Upper lobe of right lung (tissue), 1 donor: Measurements from ENCODE around the gene FANCD2OS. TPM values are rescaled to one million over a fixed set of nuclear protein-coding genes. Genes with fewer than 3 reads are reported as not detected.
"Not testable (repeated sequence)": the region's sequence is repeated elsewhere in the genome, so short reads cannot be mapped to it uniquely, and the experiment has no call there.

ENCODE experiments used
- ATAC-seq: fragments of 200-7000 bp; cut with Tn5 transposase; one replicate; pipeline ENCODE4 v1.9.1; 2020; ENCODE audit warnings: mild to moderate bottlenecking, moderate library complexity
- DNase-seq: peaks from one replicate; pipeline ENCODE4 v3.0.0-alpha.2; 2020
- H3K27ac ChIP-seq: fragments of 200-600 bp; one replicate; pipeline ENCODE4 v1.8.0; 2022
- H3K27me3 ChIP-seq: fragments of 200-600 bp; one replicate; pipeline ENCODE4 v1.8.0; 2022; ENCODE audit warnings: mild to moderate bottlenecking
- H3K36me3 ChIP-seq: fragments of 200-600 bp; one replicate; pipeline ENCODE4 v1.8.0; 2022
- H3K4me1 ChIP-seq: fragments of 200-600 bp; one replicate; pipeline ENCODE4 v1.8.0; 2022
- H3K4me3 ChIP-seq: fragments of 200-600 bp; one replicate; pipeline ENCODE4 v1.8.0; 2022; ENCODE audit warnings: mild to moderate bottlenecking
- H3K9me3 ChIP-seq: fragments of 200-600 bp; one replicate; pipeline ENCODE4 v1.8.0; 2022
- CTCF ChIP-seq: fragments of 200-600 bp; IDR thresholded peaks from one replicate; pipeline ENCODE4 v1.8.0; 2022; ENCODE audit warnings: antibody characterized with exemption
- intact Hi-C: fragments of 100-400 bp; cut with DNase I; formaldehyde crosslinking; loops from one replicate; pipeline ENCODE4 v1.11.0; 2022
- total RNA-seq: library from RNA; stranded (reverse); fragmentation: NEBNext Ultra II Directional; extraction: Animal tissue kit (Norgen Biotek cat#: 25700); gene quantifications from one replicate; pipeline ENCODE4 v1.2.1, GENCODE V29; 2021
- donor health status: DM: no; HTN: yes; CAD: no; lungs with severe emphysema.

FANCD2OS gene
- total RNA-seq, 1 donor from 2014 or later, result not detected

GRCh38 chr3:10081871-10082270 lies 26.2 kb downstream of the FANCD2OS start:
- H3K4me3 ChIP-seq, result no peak overlapping the region
- no peaks in the 10 kb centered on the region for H3K9me3 ChIP-seq
- no peak overlapping the region for H3K27ac ChIP-seq
- H3K4me1 ChIP-seq, result no peaks in the 10 kb centered on the region
- DNase-seq (no peak), ATAC-seq (no peak)
- intact Hi-C loops, result no loop called here
- no peak for TF ChIP-seq CTCF
- H3K27me3 ChIP-seq, result no peaks in the 10 kb centered on the region
- H3K36me3 ChIP-seq, result no peaks in the 10 kb centered on the region

DNA sequence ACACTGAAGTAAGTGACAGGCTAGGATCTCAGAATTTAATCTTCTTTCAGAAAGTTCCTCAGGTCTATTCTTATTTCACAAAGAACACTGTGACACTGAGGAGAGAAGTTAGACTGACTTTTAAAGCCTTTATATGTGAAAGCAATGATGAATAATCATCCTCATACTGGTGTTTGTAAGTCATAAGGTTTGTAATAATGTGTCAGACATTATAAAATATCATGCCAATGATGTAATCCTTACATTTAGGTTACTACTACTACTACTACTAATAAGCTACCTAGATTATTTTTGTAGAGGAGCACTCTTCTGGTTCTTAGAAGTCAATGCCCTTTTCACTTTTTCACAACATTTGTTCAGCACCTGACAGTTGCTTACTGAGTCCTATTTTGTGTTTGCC lies 33.4 kb downstream of the FANCD2OS start:
- Histone ChIP-seq H3K4me1 (no peaks in the 10 kb centered on the region), H3K27me3 (no peaks in the 10 kb centered on the region), H3K4me3 (no peak overlapping the region), H3K36me3 (no peaks in the 10 kb centered on the region), H3K27ac (no peak overlapping the region), H3K9me3 (no peaks in the 10 kb centered on the region)
- no peak for DNase-seq
- intact Hi-C loops, result no loop called here
- no peak for TF ChIP-seq CTCF
- ATAC-seq, result no peak

GRCh38 chr3:10070077-10070476 lies 38.0 kb downstream of the FANCD2OS start:
- DNase-seq, H3K36me3 ChIP-seq, H3K27me3 ChIP-seq, ATAC-seq, H3K4me3 ChIP-seq, H3K27ac ChIP-seq, H3K9me3 ChIP-seq, H3K4me1 ChIP-seq, intact Hi-C loops: not testable (repeated sequence)

GRCh38 chr3:10055097-10055496 lies 53.0 kb downstream of the FANCD2OS start:
- no peaks in the 10 kb centered on the region for H3K27me3 ChIP-seq
- no peak for DNase-seq
- no peaks in the 10 kb centered on the region for H3K36me3 ChIP-seq
- no peaks in the 10 kb centered on the region for H3K9me3 ChIP-seq
- no peak for TF ChIP-seq CTCF
- no peaks in the 10 kb centered on the region for H3K4me1 ChIP-seq
- no peak for ATAC-seq
- no peak overlapping the region for H3K27ac ChIP-seq
- intact Hi-C loops, result no loop called here
- H3K4me3 ChIP-seq, result no peak overlapping the region

Other genes with a start within 250 kb of the FANCD2OS start
- gene CIDEC, start 228.0 kb downstream of the FANCD2OS start, total RNA-seq, result not detected
- 28.7 TPM for gene JAGN1, start 217.6 kb downstream of the FANCD2OS start, total RNA-seq
- 22.6 TPM for gene IL17RE, start 205.4 kb downstream of the FANCD2OS start, total RNA-seq
- 26.9 TPM for gene IL17RC, start 191.2 kb downstream of the FANCD2OS start, total RNA-seq
- gene CRELD1, start 174.4 kb downstream of the FANCD2OS start, total RNA-seq, result 51.4 TPM
- 1.4 TPM for gene PRRT3, start 155.8 kb downstream of the FANCD2OS start, total RNA-seq
- 79.4 TPM for gene EMC3, start 121.4 kb downstream of the FANCD2OS start, total RNA-seq
- 5.3 TPM for gene FANCD2, start 81.8 kb downstream of the FANCD2OS start, total RNA-seq
- 112 TPM for gene BRK1, start 7.4 kb upstream of the FANCD2OS start, total RNA-seq
- 37.2 TPM for gene VHL, start 33.5 kb upstream of the FANCD2OS start, total RNA-seq
- gene IRAK2, start 56.7 kb upstream of the FANCD2OS start, total RNA-seq, result 5.2 TPM
- 32.3 TPM for gene TATDN2, start 140.2 kb upstream of the FANCD2OS start, total RNA-seq
- 2.2 TPM for gene GHRL, start 184.7 kb upstream of the FANCD2OS start, total RNA-seq
- 81.3 TPM for gene SEC13, start 212.9 kb upstream of the FANCD2OS start, total RNA-seq